H7 (cell line): ENCODE measurements around the gene PLXND1. TPM values are rescaled to one million over a fixed set of nuclear protein-coding genes. Genes with fewer than 3 reads are reported as not detected.
A peak's percentile ranks its signal among the peaks of the same experiment; 100 is the strongest.
"Not testable (repeated sequence)": the region's sequence is repeated elsewhere in the genome, so short reads cannot be mapped to it uniquely, and the experiment has no call there.

Experiments used
- DNase-seq: peaks from one replicate; pipeline ENCODE4 v3.0.0; 2012
- H3K27me3 ChIP-seq: 2 replicates; pipeline ENCODE4 v1.6.0; 2011; ENCODE audit warnings: mild to moderate bottlenecking, low read length; ENCODE audit not compliant: control insufficient read depth, insufficient read depth
- H3K36me3 ChIP-seq: replicated peaks from 2 replicates; pipeline ENCODE4 v1.5.1; 2011; ENCODE audit warnings: low read length; ENCODE audit not compliant: control insufficient read depth, insufficient read depth
- H3K4me3 ChIP-seq: 2 replicates; pipeline ENCODE4 v1.5.1; 2011; ENCODE audit warnings: low read depth, mild to moderate bottlenecking, control low read depth, low read length, moderate library complexity; ENCODE audit not compliant: insufficient read depth
- total RNA-seq: library from RNA; depleted of rRNA; stranded (reverse); fragments of >200 nt; shearing (Covaris generic); gene quantifications from 2 replicates; pipeline ENCODE4 v1.2.3, GENCODE V29; 2014

PLXND1 gene
- total RNA-seq, 1 experiment from 2014 or later: 59.0 TPM

GRCh38 chr3:129527262-129527661, 79.2 kb downstream of the PLXND1 start:
- no peaks in the 10 kb centered on the region for H3K27me3 ChIP-seq
- DNase-seq: peak; percentile 22
- H3K36me3 ChIP-seq: no peaks in the 10 kb centered on the region
- no peak overlapping the region for H3K4me3 ChIP-seq

GRCh38 chr3:129526121-129526900, 80.2 kb downstream of the PLXND1 start:
- Histone ChIP-seq H3K36me3 (no peaks in the 10 kb centered on the region), H3K27me3 (no peaks in the 10 kb centered on the region), H3K4me3 (no peak overlapping the region)
- DNase-seq: peak; percentile 63

GRCh38 chr3:129525341-129525968, 81.0 kb downstream of the PLXND1 start:
- DNase-seq: no peak
- Histone ChIP-seq H3K4me3 (no peak overlapping the region), H3K27me3 (no peaks in the 10 kb centered on the region), H3K36me3 (no peaks in the 10 kb centered on the region)

GRCh38 chr3:129524081-129524480, 82.4 kb downstream of the PLXND1 start:
- no peak for DNase-seq
- Histone ChIP-seq H3K36me3 (no peaks in the 10 kb centered on the region; the same call in 1 of the 2 replicates), H3K27me3 (no peaks in the 10 kb centered on the region), H3K4me3 (no peak overlapping the region)

- DNase-seq: peak; percentile 39
- H3K27me3 ChIP-seq: no peaks in the 10 kb centered on the region
- no peaks in the 10 kb centered on the region; the same call in 1 of the 2 replicates for H3K36me3 ChIP-seq
- no peak overlapping the region for H3K4me3 ChIP-seq
These were observed 83.5 kb downstream of the PLXND1 start for GRCh38 chr3:129522953-129523352.

- Histone ChIP-seq H3K4me3 (no peak overlapping the region), H3K36me3 (no peaks in the 10 kb centered on the region; the same call in 1 of the 2 replicates)
- DNase-seq: peak; percentile 66
These were observed 84.9 kb downstream of the PLXND1 start for GRCh38 chr3:129521611-129522010.

GRCh38 chr3:129520960-129521359, 85.5 kb downstream of the PLXND1 start:
- no peaks in the 10 kb centered on the region; the same call in none of the 2 replicates for H3K36me3 ChIP-seq

More at GRCh38 chr3:129521611-129522010, 84.9 kb downstream of the PLXND1 start:
- H3K27me3 ChIP-seq: no peaks in the 10 kb centered on the region

GRCh38 chr3:129519896-129520715, 86.4 kb downstream of the PLXND1 start:
- no peak overlapping the region for H3K4me3 ChIP-seq
- H3K27me3 ChIP-seq: no peaks in the 10 kb centered on the region
- DNase-seq: peak; percentile 40
- H3K36me3 ChIP-seq: no peaks in the 10 kb centered on the region; the same call in none of the 2 replicates

More at GRCh38 chr3:129520960-129521359, 85.5 kb downstream of the PLXND1 start:
- no peak overlapping the region for H3K4me3 ChIP-seq
- peak; percentile 62 for DNase-seq
- no peaks in the 10 kb centered on the region for H3K27me3 ChIP-seq

- Histone ChIP-seq H3K36me3 (no peaks in the 10 kb centered on the region; the same call in none of the 2 replicates), H3K4me3 (no peak overlapping the region), H3K27me3 (no peaks in the 10 kb centered on the region)
- DNase-seq: peak; percentile 42
These were observed 87.0 kb downstream of the PLXND1 start for GRCh38 chr3:129519449-129519848.

GRCh38 chr3:129518581-129518980, 87.9 kb downstream of the PLXND1 start:
- Histone ChIP-seq H3K27me3 (no peaks in the 10 kb centered on the region), H3K36me3 (no peaks in the 10 kb centered on the region; the same call in none of the 2 replicates), H3K4me3 (no peak overlapping the region)
- peak; percentile 42 for DNase-seq

- DNase-seq: peak; percentile 37
- Histone ChIP-seq H3K36me3 (no peaks in the 10 kb centered on the region; the same call in none of the 2 replicates), H3K4me3 (no peak overlapping the region), H3K27me3 (no peaks in the 10 kb centered on the region)
These were observed 88.4 kb downstream of the PLXND1 start for GRCh38 chr3:129518038-129518561.

GRCh38 chr3:129517516-129517915, 89.0 kb downstream of the PLXND1 start:
- no peaks in the 10 kb centered on the region for H3K27me3 ChIP-seq
- no peak overlapping the region for H3K4me3 ChIP-seq
- no peaks in the 10 kb centered on the region; the same call in none of the 2 replicates for H3K36me3 ChIP-seq
- DNase-seq: peak; percentile 40

GRCh38 chr3:129515821-129516432, 90.5 kb downstream of the PLXND1 start:
- not testable (repeated sequence) for DNase-seq, H3K36me3 ChIP-seq, H3K4me3 ChIP-seq

More at GRCh38 chr3:129515821-129516432, 90.5 kb downstream of the PLXND1 start:
- H3K27me3 ChIP-seq: not testable (repeated sequence)
